ENCODE measurements around the gene GNA15. TPM values are rescaled to one million over a fixed set of nuclear protein-coding genes. Genes with fewer than 3 reads are reported as not detected.

GNA15 gene
- total and polyA plus RNA-seq, 2 experiments from 2014 or later: 0.29 to 1.5 TPM

GRCh38 chr19:3160219-3160618 lies 24.4 kb downstream of the GNA15 start:
- H3K27me3 ChIP-seq: no peaks in the 10 kb centered on the region
- no peak for DNase-seq (ENCODE audit: low spot score)
- H2AFZ ChIP-seq: no peak overlapping the region
- no peaks in the 10 kb centered on the region for H3K79me2 ChIP-seq
- no peaks in the 10 kb centered on the region for H4K20me1 ChIP-seq (ENCODE audit: insufficient read depth, poor library complexity, severe bottlenecking)
- no peak overlapping the region for H3K27ac ChIP-seq
- no peaks in the 10 kb centered on the region for H3K4me1 ChIP-seq (ENCODE audit: insufficient read depth)
- WGBS (ENCODE audit: low lambda C conversion rate, missing lambda C conversion rate): 89% methylated on average over 3 of the region's 3 CpGs
- TF ChIP-seq CTCF (IDR thresholded peaks at IDR 0.05; ENCODE audit: poor library complexity): no peak
- TF ChIP-seq EZH2phosphoT487 (IDR thresholded peaks at IDR 0.05; ENCODE audit: low read depth, severe bottlenecking, unreplicated experiment): no peak
- TF ChIP-seq EZH2 (IDR thresholded peaks at IDR 0.05; ENCODE audit: borderline replicate concordance): no peak
- no peaks in the 10 kb centered on the region for H3K9me2 ChIP-seq (replicated peaks; ENCODE audit: insufficient read depth)
- H3K9me3 ChIP-seq (ENCODE audit: low read depth): no peaks in the 10 kb centered on the region
- H3K4me2 ChIP-seq: no peak overlapping the region
- no peak overlapping the region for H3K4me3 ChIP-seq
- H3K36me3 ChIP-seq (replicated peaks; ENCODE audit: insufficient read depth, low read depth): no peaks in the 10 kb centered on the region

GRCh38 chr19:3161453-3161852 lies 25.6 kb downstream of the GNA15 start:
- 94% methylated on average over 4 of the region's 4 CpGs for WGBS (ENCODE audit: low lambda C conversion rate, missing lambda C conversion rate)
- H3K4me2 ChIP-seq: no peak overlapping the region
- H2AFZ ChIP-seq: no peak overlapping the region

GRCh38 chr19:3162418-3163229 lies 26.8 kb downstream of the GNA15 start:
- Histone ChIP-seq H3K27me3 (no peaks in the 10 kb centered on the region), H2AFZ (no peak overlapping the region), H3K4me2 (peak overlapping the region; percentile 72), H3K79me2 (no peaks in the 10 kb centered on the region), H3K4me1 (ENCODE audit: insufficient read depth) (no peaks in the 10 kb centered on the region), H3K27ac (no peak overlapping the region), H3K9me2 (replicated peaks; ENCODE audit: insufficient read depth) (no peaks in the 10 kb centered on the region), H4K20me1 (ENCODE audit: insufficient read depth, poor library complexity, severe bottlenecking) (no peaks in the 10 kb centered on the region), H3K4me3 (no peak overlapping the region), H3K36me3 (replicated peaks; ENCODE audit: insufficient read depth, low read depth) (no peaks in the 10 kb centered on the region), H3K9me3 (ENCODE audit: low read depth) (no peaks in the 10 kb centered on the region)
- no peak for DNase-seq (ENCODE audit: low spot score)
- WGBS (ENCODE audit: low lambda C conversion rate, missing lambda C conversion rate): 73% methylated on average over 28 of the region's 38 CpGs
- TF ChIP-seq EZH2 (IDR thresholded peaks at IDR 0.05; ENCODE audit: borderline replicate concordance) (no peak), EZH2phosphoT487 (IDR thresholded peaks at IDR 0.05; ENCODE audit: low read depth, severe bottlenecking, unreplicated experiment) (no peak), CTCF (IDR thresholded peaks at IDR 0.05; ENCODE audit: poor library complexity) (no peak)

More at GRCh38 chr19:3161453-3161852, 25.6 kb downstream of the GNA15 start:
- H3K36me3 ChIP-seq (replicated peaks; ENCODE audit: insufficient read depth, low read depth): no peaks in the 10 kb centered on the region
- no peak for DNase-seq (ENCODE audit: low spot score)
- H3K79me2 ChIP-seq: no peaks in the 10 kb centered on the region
- TF ChIP-seq CTCF (IDR thresholded peaks at IDR 0.05; ENCODE audit: poor library complexity) (no peak), EZH2 (IDR thresholded peaks at IDR 0.05; ENCODE audit: borderline replicate concordance) (no peak)
- H3K4me3 ChIP-seq: no peak overlapping the region
- H3K27me3 ChIP-seq: no peaks in the 10 kb centered on the region
- H3K27ac ChIP-seq: no peak overlapping the region
- no peaks in the 10 kb centered on the region for H3K4me1 ChIP-seq (ENCODE audit: insufficient read depth)
- H3K9me3 ChIP-seq (ENCODE audit: low read depth): no peaks in the 10 kb centered on the region
- no peaks in the 10 kb centered on the region for H3K9me2 ChIP-seq (replicated peaks; ENCODE audit: insufficient read depth)
- H4K20me1 ChIP-seq (ENCODE audit: insufficient read depth, poor library complexity, severe bottlenecking): no peaks in the 10 kb centered on the region
